ENCODE data around the gene CLHC1.

- TF ChIP-seq, protein P1, sequence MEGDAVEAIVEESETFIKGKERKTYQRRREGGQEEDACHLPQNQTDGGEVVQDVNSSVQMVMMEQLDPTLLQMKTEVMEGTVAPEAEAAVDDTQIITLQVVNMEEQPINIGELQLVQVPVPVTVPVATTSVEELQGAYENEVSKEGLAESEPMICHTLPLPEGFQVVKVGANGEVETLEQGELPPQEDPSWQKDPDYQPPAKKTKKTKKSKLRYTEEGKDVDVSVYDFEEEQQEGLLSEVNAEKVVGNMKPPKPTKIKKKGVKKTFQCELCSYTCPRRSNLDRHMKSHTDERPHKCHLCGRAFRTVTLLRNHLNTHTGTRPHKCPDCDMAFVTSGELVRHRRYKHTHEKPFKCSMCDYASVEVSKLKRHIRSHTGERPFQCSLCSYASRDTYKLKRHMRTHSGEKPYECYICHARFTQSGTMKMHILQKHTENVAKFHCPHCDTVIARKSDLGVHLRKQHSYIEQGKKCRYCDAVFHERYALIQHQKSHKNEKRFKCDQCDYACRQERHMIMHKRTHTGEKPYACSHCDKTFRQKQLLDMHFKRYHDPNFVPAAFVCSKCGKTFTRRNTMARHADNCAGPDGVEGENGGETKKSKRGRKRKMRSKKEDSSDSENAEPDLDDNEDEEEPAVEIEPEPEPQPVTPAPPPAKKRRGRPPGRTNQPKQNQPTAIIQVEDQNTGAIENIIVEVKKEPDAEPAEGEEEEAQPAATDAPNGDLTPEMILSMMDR (IDR thresholded peaks at IDR 0.05; ENCODE audit: control extremely low read depth in 1 of 3, insufficient read depth in 1 of 3, low read depth in 1 of 3, low read length in 3 of 3), result no peak
- no peak for TF ChIP-seq KDM5A (IDR thresholded peaks at IDR 0.05; ENCODE audit: low read length)
- no peak for TF ChIP-seq RBBP5 (IDR thresholded peaks at IDR 0.05; ENCODE audit: borderline replicate concordance, low read depth, low read length)
- no peak for TF ChIP-seq POLR2AphosphoS5 (IDR thresholded peaks at IDR 0.05; ENCODE audit: low read depth, low read length)
- no peak for TF ChIP-seq POLR2A (IDR thresholded peaks at IDR 0.05; ENCODE audit: control extremely low read depth in 1 of 2, low read depth in 2 of 2, low read length in 2 of 2)
These were observed 37.5 kb upstream of the CLHC1 start for GRCh38 chr2:55269645-55269990.
